ENCODE measurements around the gene ATR.
A peak's percentile ranks its signal among the peaks of the same experiment; 100 is the strongest.
"Not testable (repeated sequence)": the region's sequence is repeated elsewhere in the genome, so short reads cannot be mapped to it uniquely, and the experiment has no call there.

The ATR gene

DNA sequence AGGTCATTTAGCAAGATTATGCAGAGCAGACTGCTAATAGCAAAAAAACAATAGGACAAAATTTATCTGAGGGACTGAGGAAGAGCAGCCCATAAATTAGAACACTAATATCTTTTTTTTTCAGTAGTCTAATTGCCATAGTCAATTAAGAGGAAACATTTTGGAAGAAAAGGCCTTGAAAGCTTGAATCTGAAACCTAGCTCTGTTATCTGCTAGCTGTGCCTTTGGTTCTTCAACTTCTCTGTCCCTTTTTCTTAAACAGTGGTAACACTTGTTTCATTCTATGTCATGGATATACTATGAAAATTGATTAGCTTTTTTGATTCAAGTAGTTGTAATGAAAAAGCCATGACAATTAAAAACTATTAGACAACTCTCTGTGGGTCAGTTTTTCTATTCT is 1.7 kb downstream of the ATR start:
- TF ChIP-seq, protein P1, sequence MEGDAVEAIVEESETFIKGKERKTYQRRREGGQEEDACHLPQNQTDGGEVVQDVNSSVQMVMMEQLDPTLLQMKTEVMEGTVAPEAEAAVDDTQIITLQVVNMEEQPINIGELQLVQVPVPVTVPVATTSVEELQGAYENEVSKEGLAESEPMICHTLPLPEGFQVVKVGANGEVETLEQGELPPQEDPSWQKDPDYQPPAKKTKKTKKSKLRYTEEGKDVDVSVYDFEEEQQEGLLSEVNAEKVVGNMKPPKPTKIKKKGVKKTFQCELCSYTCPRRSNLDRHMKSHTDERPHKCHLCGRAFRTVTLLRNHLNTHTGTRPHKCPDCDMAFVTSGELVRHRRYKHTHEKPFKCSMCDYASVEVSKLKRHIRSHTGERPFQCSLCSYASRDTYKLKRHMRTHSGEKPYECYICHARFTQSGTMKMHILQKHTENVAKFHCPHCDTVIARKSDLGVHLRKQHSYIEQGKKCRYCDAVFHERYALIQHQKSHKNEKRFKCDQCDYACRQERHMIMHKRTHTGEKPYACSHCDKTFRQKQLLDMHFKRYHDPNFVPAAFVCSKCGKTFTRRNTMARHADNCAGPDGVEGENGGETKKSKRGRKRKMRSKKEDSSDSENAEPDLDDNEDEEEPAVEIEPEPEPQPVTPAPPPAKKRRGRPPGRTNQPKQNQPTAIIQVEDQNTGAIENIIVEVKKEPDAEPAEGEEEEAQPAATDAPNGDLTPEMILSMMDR (conservative IDR thresholded peaks at IDR 0.05; ENCODE audit: control insufficient read depth, insufficient read depth, low read depth, low read length): no peak
- no peak for DNase-seq (ENCODE audit: low read depth)
- no peak overlapping the region for H3K4me3 ChIP-seq (ENCODE audit: control insufficient read depth, low read depth, low read length)

DNA sequence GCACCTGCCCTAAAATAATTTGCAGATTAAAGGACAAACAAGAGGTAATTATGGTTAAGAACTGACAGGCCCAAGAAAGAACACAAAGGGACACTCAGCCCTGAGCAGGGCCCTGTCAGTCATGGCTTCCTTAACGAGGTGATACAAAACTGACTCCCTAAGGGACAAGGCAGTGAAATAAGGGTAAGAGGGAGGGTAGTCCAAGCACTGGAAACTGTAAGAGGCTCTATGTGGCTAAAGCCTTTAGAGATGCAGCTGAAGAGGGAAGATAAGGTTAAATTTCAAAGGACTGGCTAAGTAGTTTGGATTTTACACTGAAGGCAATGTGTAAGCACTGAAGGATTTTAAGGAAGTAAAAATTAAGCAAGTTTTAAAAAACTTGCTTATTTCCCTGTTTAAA is 3.9 kb downstream of the ATR start:
- TF ChIP-seq, protein P1 (conservative IDR thresholded peaks at IDR 0.05; ENCODE audit: control insufficient read depth, insufficient read depth, low read depth, low read length): no peak
- no peak for DNase-seq (ENCODE audit: low read depth)

DNA sequence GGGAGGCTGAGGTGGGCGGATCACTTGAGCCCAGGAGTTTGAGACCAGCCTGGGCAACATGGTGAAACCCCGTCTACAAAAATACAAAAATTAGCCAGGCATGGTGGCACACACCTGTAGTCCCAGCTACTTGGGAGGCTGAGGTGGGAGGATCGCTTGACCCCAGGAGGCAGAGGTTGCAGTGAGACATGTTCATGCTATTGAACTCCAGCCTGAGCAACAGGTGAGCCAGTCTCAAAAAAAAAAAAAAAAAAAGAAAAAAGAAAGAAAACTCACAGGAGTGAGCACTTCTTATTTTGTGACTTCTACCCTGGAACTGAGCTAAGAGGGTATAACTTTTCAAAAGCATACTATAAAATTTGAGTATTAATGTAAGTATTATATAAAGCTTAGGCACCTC is 4.3 kb downstream of the ATR start:
- DNase-seq (ENCODE audit: low read depth): not testable (repeated sequence)

More for the DNA sequence above, 3.9 kb downstream of the ATR start:
- no peak overlapping the region for H3K4me3 ChIP-seq (ENCODE audit: control insufficient read depth, low read depth, low read length)

GRCh38 chr3:142569422-142569821 is 9.1 kb downstream of the ATR start:
- not testable (repeated sequence) for H3K4me3 ChIP-seq (ENCODE audit: control insufficient read depth, low read depth, low read length)
- peak; percentile 30 for DNase-seq (ENCODE audit: low read depth)

More for the DNA sequence above, 4.3 kb downstream of the ATR start:
- H3K4me3 ChIP-seq (ENCODE audit: control insufficient read depth, low read depth, low read length): not testable (repeated sequence)

DNA sequence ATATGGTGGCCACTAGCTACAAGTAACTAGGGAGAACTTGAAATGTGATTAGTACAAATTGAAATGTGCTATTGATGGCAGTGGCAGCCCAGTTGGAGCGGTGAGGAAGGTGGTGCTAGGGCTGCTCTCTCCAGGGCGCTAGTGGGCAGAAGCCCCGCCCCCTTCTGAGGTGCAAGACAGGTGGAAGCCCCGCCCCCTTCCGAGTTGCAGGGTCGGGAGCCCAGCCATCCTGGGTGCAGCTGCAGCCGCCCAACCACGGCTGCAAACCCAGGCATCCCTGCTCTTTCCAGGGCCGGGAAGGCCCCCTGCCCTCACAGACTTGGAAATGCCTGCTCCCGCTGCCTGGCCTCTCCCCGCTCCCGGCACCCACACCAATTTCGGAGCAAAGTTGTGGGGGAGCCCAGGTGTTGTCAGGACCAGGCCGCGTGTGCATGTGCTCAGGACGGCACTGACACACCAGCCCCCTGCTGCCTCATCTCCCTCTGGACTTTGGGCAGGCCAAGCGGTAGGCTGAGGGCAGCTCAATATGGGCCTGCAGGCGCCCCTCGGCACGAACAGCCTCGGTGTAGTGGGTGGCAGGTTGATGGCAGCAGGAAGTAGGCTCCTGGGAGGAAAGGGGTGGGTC is 10.0 kb downstream of the ATR start:
- TF ChIP-seq, protein P1 (conservative IDR thresholded peaks at IDR 0.05; ENCODE audit: control insufficient read depth, insufficient read depth, low read depth, low read length): no peak
- no peak for DNase-seq (ENCODE audit: low read depth)

DNA sequence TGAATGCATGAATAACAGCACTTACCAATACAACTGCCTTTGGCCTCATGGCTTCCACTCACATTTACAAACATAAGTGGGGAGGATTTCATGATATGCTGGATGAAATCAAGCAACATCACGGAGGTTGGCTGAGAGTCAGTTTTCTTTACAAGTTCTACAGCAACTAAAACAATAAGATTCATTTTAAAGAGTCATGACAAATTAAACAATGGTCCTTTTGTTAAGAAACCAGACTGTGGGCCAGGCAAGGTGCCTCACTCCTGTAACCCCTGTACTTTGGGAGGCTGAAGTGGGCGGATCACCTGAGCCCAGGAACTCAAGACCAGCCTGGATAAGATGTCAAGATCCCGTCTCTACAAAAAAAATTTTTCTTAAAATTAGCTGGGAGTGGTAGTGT is 12.4 kb downstream of the ATR start:
- TF ChIP-seq, protein P1 (conservative IDR thresholded peaks at IDR 0.05; ENCODE audit: control insufficient read depth, insufficient read depth, low read depth, low read length): no peak
- no peak overlapping the region for H3K4me3 ChIP-seq (ENCODE audit: control insufficient read depth, low read depth, low read length)
- no peak for DNase-seq (ENCODE audit: low read depth)

More for the DNA sequence above, 10.0 kb downstream of the ATR start:
- no peak overlapping the region for H3K4me3 ChIP-seq (ENCODE audit: control insufficient read depth, low read depth, low read length)

DNA sequence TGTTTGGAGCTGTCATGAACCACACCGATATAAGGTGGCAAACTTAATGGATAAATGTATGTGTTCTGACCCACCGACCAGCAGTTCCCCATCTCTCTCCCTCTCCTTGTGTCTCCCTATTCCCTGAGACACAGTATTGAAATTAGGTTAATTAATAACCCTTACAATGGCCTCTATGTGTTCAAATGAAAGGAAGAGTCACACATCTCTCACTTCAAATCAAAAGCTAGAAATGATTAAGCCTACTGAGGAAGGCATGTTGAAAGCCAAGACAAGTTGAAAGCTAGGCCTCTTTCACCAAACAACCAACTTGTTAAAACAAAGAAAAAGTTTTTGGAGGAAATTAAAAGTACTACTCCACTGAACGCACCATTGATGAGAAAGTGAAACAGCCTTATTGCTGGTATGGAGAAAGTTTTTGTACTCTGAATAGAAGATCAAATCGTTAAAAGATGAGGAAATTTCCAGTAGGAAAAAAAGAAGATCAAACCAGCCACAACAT is 15.0 kb downstream of the ATR start:
- no peak for DNase-seq (ENCODE audit: low read depth)
- no peak overlapping the region for H3K4me3 ChIP-seq (ENCODE audit: control insufficient read depth, low read depth, low read length)
- TF ChIP-seq, protein P1 (conservative IDR thresholded peaks at IDR 0.05; ENCODE audit: control insufficient read depth, insufficient read depth, low read depth, low read length): no peak

GRCh38 chr3:142560118-142560517 is 18.4 kb downstream of the ATR start:
- TF ChIP-seq, protein P1 (conservative IDR thresholded peaks at IDR 0.05; ENCODE audit: control insufficient read depth, insufficient read depth, low read depth, low read length): no peak
- no peak for DNase-seq (ENCODE audit: low read depth)
- no peak overlapping the region for H3K4me3 ChIP-seq (ENCODE audit: control insufficient read depth, low read depth, low read length)
